GM18526 (cell line): ENCODE data around the gene EIPR1.

Experiments used
- POLR2A ChIP-seq: IDR thresholded peaks from 3 replicates; pipeline ENCODE4 v1.6.1; 2011; ENCODE audit not compliant: insufficient read length; ENCODE audit errors: extremely low read depth

The EIPR1 gene

GRCh38 chr2:3377612-3378432, at the start of gene EIPR1:
TSS of gene EIPR1 (minus strand) at chr2:3377818. CDS start at chr2:3377689, 129 bp downstream.
- peak; percentile 79 for TF ChIP-seq POLR2A

- TF ChIP-seq POLR2A: no peak
These were observed 49.7 kb upstream of the EIPR1 start for GRCh38 chr2:3427272-3427671.

- TF ChIP-seq POLR2A: no peak
These were observed 49.0 kb upstream of the EIPR1 start for GRCh38 chr2:3426615-3427014.

GRCh38 chr2:3424171-3424795, 46.7 kb upstream of the EIPR1 start:
- TF ChIP-seq POLR2A: no peak

GRCh38 chr2:3423492-3424170, 46.0 kb upstream of the EIPR1 start:
- TF ChIP-seq POLR2A: no peak

GRCh38 chr2:3422161-3422779, 44.7 kb upstream of the EIPR1 start:
- TF ChIP-seq POLR2A: no peak

GRCh38 chr2:3421580-3421979, 44.0 kb upstream of the EIPR1 start:
- TF ChIP-seq POLR2A: no peak

- no peak for TF ChIP-seq POLR2A
These were observed 43.3 kb upstream of the EIPR1 start for GRCh38 chr2:3420769-3421397.

GRCh38 chr2:3420076-3420768, 42.6 kb upstream of the EIPR1 start:
- no peak for TF ChIP-seq POLR2A

- no peak for TF ChIP-seq POLR2A
These were observed 41.3 kb upstream of the EIPR1 start for GRCh38 chr2:3418766-3419404.

- TF ChIP-seq POLR2A: no peak
These were observed 36.7 kb upstream of the EIPR1 start for GRCh38 chr2:3414133-3414860.

GRCh38 chr2:3413697-3414096, 36.1 kb upstream of the EIPR1 start:
- no peak for TF ChIP-seq POLR2A

- no peak for TF ChIP-seq POLR2A
These were observed 33.5 kb upstream of the EIPR1 start for GRCh38 chr2:3411103-3411502.
